Thyroid gland (tissue), 4 donors: ENCODE results near the gene PIP4K2A.

Experiments used
- CTCF ChIP-seq, 6 experiments: fragments of 200-600 bp in 3 of 6; fragments of 450-650 bp in 3 of 6; sonication (generic) in 3 of 6; IDR thresholded peaks; one replicate each; pipeline ENCODE4 v1.5.1; 2016 to 2019; ENCODE audit warnings: antibody characterized with exemption in 6 of 6, mild to moderate bottlenecking in 2 of 6, inconsistent platforms in 1 of 6, moderate library complexity in 1 of 6
- POLR2A ChIP-seq, 2 donors: fragments of 450-650 bp; IDR thresholded peaks; one replicate each; pipeline ENCODE4 v1.6.1; 2017; ENCODE audit warnings: antibody characterized with exemption in 2 of 2, mild to moderate bottlenecking in 2 of 2, moderate library complexity in 1 of 2

- no peak for TF ChIP-seq CTCF (IDR thresholded peaks at IDR 0.05)
- TF ChIP-seq POLR2A (IDR thresholded peaks at IDR 0.05), result no peak
Observed at GRCh38 chr10:22570733-22571430, 143.5 kb downstream of the PIP4K2A start.
